ENCODE measurements around the gene COL17A1.

DNA sequence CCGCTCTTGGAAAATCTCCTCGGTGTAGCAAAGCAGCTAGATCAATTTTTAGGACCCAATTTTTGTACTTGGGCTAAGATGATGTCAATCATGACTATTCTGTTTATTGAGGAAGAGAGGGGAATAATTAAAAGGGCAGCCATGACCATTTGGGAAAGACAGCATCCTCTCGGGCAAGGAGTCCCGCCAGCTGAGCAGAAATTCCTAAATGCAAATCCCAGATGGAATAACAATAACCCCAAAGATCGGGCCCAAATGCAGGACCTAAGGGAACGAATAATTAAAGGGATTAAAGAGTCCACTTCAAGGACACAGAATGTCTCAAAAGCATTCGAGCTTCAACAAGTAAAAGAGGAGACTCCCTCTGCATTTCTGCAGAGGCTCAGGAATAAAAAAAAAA lies 18.7 kb downstream of the COL17A1 start:
- TF ChIP-seq, protein P1, sequence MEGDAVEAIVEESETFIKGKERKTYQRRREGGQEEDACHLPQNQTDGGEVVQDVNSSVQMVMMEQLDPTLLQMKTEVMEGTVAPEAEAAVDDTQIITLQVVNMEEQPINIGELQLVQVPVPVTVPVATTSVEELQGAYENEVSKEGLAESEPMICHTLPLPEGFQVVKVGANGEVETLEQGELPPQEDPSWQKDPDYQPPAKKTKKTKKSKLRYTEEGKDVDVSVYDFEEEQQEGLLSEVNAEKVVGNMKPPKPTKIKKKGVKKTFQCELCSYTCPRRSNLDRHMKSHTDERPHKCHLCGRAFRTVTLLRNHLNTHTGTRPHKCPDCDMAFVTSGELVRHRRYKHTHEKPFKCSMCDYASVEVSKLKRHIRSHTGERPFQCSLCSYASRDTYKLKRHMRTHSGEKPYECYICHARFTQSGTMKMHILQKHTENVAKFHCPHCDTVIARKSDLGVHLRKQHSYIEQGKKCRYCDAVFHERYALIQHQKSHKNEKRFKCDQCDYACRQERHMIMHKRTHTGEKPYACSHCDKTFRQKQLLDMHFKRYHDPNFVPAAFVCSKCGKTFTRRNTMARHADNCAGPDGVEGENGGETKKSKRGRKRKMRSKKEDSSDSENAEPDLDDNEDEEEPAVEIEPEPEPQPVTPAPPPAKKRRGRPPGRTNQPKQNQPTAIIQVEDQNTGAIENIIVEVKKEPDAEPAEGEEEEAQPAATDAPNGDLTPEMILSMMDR (IDR thresholded peaks at IDR 0.05): no peak
- no peak for TF ChIP-seq POLR2A (IDR thresholded peaks at IDR 0.05)
